ENCODE measurements around the gene SLC7A8.

Gene SLC7A8

GRCh38 chr14:23103581-23103980 is 79.9 kb downstream of the SLC7A8 start:
- Histone ChIP-seq H3K27me3 (ENCODE audit: insufficient read depth, poor library complexity, severe bottlenecking) (no peaks in the 10 kb centered on the region), H3K27ac (replicated peaks) (no peak overlapping the region), H3K4me3 (replicated peaks; ENCODE audit: insufficient read depth, low read length) (no peak overlapping the region)
- TF ChIP-seq POLR2AphosphoS5 (IDR thresholded peaks at IDR 0.05; ENCODE audit: low read depth) (no peak), SPI1 (IDR thresholded peaks at IDR 0.05; ENCODE audit: borderline replicate concordance, low read depth) (no peak), GABPA (IDR thresholded peaks at IDR 0.05; ENCODE audit: low read depth) (no peak)
- TF ChIP-seq, protein P1, sequence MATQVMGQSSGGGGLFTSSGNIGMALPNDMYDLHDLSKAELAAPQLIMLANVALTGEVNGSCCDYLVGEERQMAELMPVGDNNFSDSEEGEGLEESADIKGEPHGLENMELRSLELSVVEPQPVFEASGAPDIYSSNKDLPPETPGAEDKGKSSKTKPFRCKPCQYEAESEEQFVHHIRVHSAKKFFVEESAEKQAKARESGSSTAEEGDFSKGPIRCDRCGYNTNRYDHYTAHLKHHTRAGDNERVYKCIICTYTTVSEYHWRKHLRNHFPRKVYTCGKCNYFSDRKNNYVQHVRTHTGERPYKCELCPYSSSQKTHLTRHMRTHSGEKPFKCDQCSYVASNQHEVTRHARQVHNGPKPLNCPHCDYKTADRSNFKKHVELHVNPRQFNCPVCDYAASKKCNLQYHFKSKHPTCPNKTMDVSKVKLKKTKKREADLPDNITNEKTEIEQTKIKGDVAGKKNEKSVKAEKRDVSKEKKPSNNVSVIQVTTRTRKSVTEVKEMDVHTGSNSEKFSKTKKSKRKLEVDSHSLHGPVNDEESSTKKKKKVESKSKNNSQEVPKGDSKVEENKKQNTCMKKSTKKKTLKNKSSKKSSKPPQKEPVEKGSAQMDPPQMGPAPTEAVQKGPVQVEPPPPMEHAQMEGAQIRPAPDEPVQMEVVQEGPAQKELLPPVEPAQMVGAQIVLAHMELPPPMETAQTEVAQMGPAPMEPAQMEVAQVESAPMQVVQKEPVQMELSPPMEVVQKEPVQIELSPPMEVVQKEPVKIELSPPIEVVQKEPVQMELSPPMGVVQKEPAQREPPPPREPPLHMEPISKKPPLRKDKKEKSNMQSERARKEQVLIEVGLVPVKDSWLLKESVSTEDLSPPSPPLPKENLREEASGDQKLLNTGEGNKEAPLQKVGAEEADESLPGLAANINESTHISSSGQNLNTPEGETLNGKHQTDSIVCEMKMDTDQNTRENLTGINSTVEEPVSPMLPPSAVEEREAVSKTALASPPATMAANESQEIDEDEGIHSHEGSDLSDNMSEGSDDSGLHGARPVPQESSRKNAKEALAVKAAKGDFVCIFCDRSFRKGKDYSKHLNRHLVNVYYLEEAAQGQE (IDR thresholded peaks at IDR 0.05; ENCODE audit: insufficient replicate concordance, low read depth), result no peak
- TF ChIP-seq, protein P2, sequence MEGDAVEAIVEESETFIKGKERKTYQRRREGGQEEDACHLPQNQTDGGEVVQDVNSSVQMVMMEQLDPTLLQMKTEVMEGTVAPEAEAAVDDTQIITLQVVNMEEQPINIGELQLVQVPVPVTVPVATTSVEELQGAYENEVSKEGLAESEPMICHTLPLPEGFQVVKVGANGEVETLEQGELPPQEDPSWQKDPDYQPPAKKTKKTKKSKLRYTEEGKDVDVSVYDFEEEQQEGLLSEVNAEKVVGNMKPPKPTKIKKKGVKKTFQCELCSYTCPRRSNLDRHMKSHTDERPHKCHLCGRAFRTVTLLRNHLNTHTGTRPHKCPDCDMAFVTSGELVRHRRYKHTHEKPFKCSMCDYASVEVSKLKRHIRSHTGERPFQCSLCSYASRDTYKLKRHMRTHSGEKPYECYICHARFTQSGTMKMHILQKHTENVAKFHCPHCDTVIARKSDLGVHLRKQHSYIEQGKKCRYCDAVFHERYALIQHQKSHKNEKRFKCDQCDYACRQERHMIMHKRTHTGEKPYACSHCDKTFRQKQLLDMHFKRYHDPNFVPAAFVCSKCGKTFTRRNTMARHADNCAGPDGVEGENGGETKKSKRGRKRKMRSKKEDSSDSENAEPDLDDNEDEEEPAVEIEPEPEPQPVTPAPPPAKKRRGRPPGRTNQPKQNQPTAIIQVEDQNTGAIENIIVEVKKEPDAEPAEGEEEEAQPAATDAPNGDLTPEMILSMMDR (IDR thresholded peaks at IDR 0.05; ENCODE audit: insufficient read depth, low read length), result no peak
- DNase-seq (ENCODE audit: low read depth in 1 of 2, low spot score in 1 of 2), result no peak

- no peak overlapping the region for H3K4me3 ChIP-seq (replicated peaks; ENCODE audit: insufficient read depth, low read length)
- no peaks in the 10 kb centered on the region for H3K27me3 ChIP-seq (ENCODE audit: insufficient read depth, poor library complexity, severe bottlenecking)
- DNase-seq (ENCODE audit: low read depth in 1 of 2, low spot score in 1 of 2), result no peak
- TF ChIP-seq, protein P1 (IDR thresholded peaks at IDR 0.05; ENCODE audit: insufficient replicate concordance, low read depth), result no peak
- TF ChIP-seq, protein P2 (IDR thresholded peaks at IDR 0.05; ENCODE audit: insufficient read depth, low read length), result no peak
- TF ChIP-seq SPI1 (IDR thresholded peaks at IDR 0.05; ENCODE audit: borderline replicate concordance, low read depth) (no peak), POLR2AphosphoS5 (IDR thresholded peaks at IDR 0.05; ENCODE audit: low read depth) (no peak), GABPA (IDR thresholded peaks at IDR 0.05; ENCODE audit: low read depth) (no peak)
- H3K27ac ChIP-seq (replicated peaks), result no peak overlapping the region
Observed at GRCh38 chr14:23102801-23103200, 80.7 kb downstream of the SLC7A8 start.

- DNase-seq (ENCODE audit: low read depth in 1 of 2, low spot score in 1 of 2), result no peak
- Histone ChIP-seq H3K4me3 (replicated peaks; ENCODE audit: insufficient read depth, low read length) (no peak overlapping the region), H3K27me3 (ENCODE audit: insufficient read depth, poor library complexity, severe bottlenecking) (no peaks in the 10 kb centered on the region), H3K27ac (replicated peaks) (no peak overlapping the region)
- TF ChIP-seq GABPA (IDR thresholded peaks at IDR 0.05; ENCODE audit: low read depth), result no peak
Observed at GRCh38 chr14:23101986-23102625, 81.4 kb downstream of the SLC7A8 start.

DNA sequence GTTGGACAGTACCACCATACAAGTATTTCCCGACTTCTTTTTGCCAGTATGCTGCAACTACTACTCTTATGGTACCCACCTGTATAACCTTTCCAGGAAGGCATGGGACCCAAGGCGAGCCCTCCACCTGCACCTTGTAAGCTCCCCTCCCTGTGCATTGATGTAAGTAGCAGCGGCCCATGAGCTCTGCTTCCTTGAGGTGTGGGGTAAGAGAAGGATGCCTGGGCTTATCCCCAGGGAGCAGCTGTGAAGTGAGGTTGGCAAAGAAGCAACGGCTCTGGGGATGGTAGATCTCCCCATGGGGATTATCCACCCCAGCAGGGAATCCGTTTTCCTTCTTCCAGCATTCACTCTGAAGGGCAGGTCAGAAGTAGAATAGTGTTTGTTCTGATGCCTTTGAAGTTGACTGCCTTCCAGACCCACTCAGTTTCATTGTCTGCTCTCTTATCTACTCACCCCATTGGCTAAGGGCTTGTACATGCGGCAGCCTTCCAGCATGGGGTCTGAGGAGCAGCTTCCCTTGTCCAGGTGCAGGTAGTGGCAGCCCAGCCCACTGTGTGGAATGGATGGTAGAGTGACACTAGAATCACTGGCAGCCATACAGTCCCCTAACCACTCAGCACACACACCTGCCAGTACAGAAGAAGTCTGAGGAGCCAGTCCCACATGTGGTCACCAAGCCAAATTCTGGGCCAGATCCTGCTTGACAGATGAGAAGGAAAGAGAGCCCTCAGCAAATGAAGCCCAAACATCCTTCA is 82.1 kb downstream of the SLC7A8 start:
- TF ChIP-seq, protein P1 (IDR thresholded peaks at IDR 0.05; ENCODE audit: insufficient replicate concordance, low read depth), result no peak
- TF ChIP-seq GABPA (IDR thresholded peaks at IDR 0.05; ENCODE audit: low read depth) (no peak), POLR2AphosphoS5 (IDR thresholded peaks at IDR 0.05; ENCODE audit: low read depth) (no peak), SPI1 (IDR thresholded peaks at IDR 0.05; ENCODE audit: borderline replicate concordance, low read depth) (no peak)
- TF ChIP-seq, protein P2 (IDR thresholded peaks at IDR 0.05; ENCODE audit: insufficient read depth, low read length), result no peak
- Histone ChIP-seq H3K4me3 (replicated peaks; ENCODE audit: insufficient read depth, low read length) (no peak overlapping the region), H3K27me3 (ENCODE audit: insufficient read depth, poor library complexity, severe bottlenecking) (no peaks in the 10 kb centered on the region), H3K27ac (replicated peaks) (no peak overlapping the region)
- no peak for DNase-seq (ENCODE audit: low read depth in 1 of 2, low spot score in 1 of 2)
